HCT116 (cell line): ENCODE measurements around the gene ZNF202. TPM values are rescaled to one million over a fixed set of nuclear protein-coding genes. Genes with fewer than 3 reads are reported as not detected.
A peak's percentile ranks its signal among the peaks of the same experiment; 100 is the strongest.

Experiments used
- ATAC-seq: fragments of 200-7000 bp; cut with Tn5 transposase; 2 replicates; pipeline ENCODE4 v1.9.1; 2020; ENCODE audit warnings: mild to moderate bottlenecking, moderate library complexity
- BruUV-seq: library from RNA; stranded (reverse); fragments of 400-500 nt; replicated peaks from 2 replicates; lab custom pipeline; 2021; lab: Mats Ljungman, UMichigan
- CTCF ChIA-PET: fragments of 300-600 bp; sonication (Branson Sonifier 250); formaldehyde crosslinking; loops from one replicate; lab custom pipeline; 2021; ENCODE audit warnings: antibody characterized with exemption; lab: Charles Lee
- POLR2A ChIA-PET: fragments of 300-600, 350-600 bp; sonication (Branson Sonifier 250); formaldehyde crosslinking; loops from one replicate; lab custom pipeline; 2021; ENCODE audit warnings: antibody characterized with exemption; lab: Charles Lee
- RAD21 ChIA-PET, 2 experiments: fragments of 300-600 bp; sonication (Branson Sonifier 250); formaldehyde crosslinking; loops; one replicate each; lab custom pipeline; 2023; ENCODE audit warnings: low total read pairs in 2 of 2; ENCODE audit not compliant: uncharacterized antibody in 2 of 2, unreplicated experiment in 2 of 2, low non-redundant PET in 1 of 2; lab: Charles Lee
- DNase-seq: peaks from one replicate; pipeline ENCODE4 v3.0.0-alpha.2; 2010; ENCODE audit warnings: low read depth, low spot score
- H2AFZ ChIP-seq: fragments of 200-600 bp; shearing (Covaris generic), sonication (generic); 2 replicates; pipeline ENCODE4 v1.6.1; 2017; ENCODE audit warnings: low read depth, mixed run types, mixed read lengths, antibody characterized with exemption, low read length; ENCODE audit not compliant: poor library complexity, severe bottlenecking
- H3K27ac ChIP-seq: 2 replicates; pipeline ENCODE4 v1.5.1; 2012; ENCODE audit warnings: low read depth, low read length
- H3K27me3 ChIP-seq: fragments of 200-600 bp; sonication (generic); 2 replicates; pipeline ENCODE4 v1.6.1; 2016; ENCODE audit warnings: mixed run types, low read length, mixed read lengths; ENCODE audit not compliant: insufficient read depth
- H3K36me3 ChIP-seq, 2 experiments: fragments of 200-500 bp in 1 of 2; fragments of 200-600 bp in 1 of 2; sonication (Bioruptor generic) in 1 of 2; sonication (generic) in 1 of 2; 2 replicates each; pipeline versions ENCODE4 v1.5.1 to v1.6.1; 2014 to 2016; ENCODE audit warnings: low read length in 2 of 2, inconsistent platforms in 1 of 2, mixed read lengths in 1 of 2, mixed run types in 1 of 2; ENCODE audit not compliant: insufficient read depth in 2 of 2, control insufficient read depth in 1 of 2
- H3K4me1 ChIP-seq, 2 experiments: fragments of 200-600 bp in 1 of 2; sonication (generic) in 1 of 2; 2 replicates each; pipeline versions ENCODE4 v1.5.1 to v1.6.1; 2012 to 2017; ENCODE audit warnings: low read length in 2 of 2, inconsistent platforms in 1 of 2, mild to moderate bottlenecking in 1 of 2, mixed read lengths in 1 of 2, mixed run types in 1 of 2, moderate library complexity in 1 of 2; ENCODE audit not compliant: insufficient read depth in 2 of 2, control insufficient read depth in 1 of 2
- H3K4me2 ChIP-seq: fragments of 200-600 bp; sonication (generic); 2 replicates; pipeline ENCODE4 v1.6.1; 2017; ENCODE audit warnings: mixed run types, low read length, mixed read lengths
- H3K4me3 ChIP-seq, 2 experiments: fragments of 200-600 bp in 1 of 2; sonication (generic) in 1 of 2; replicated peaks in 1 of 2; 2 replicates each; pipeline ENCODE4 v1.5.1; 2011 to 2016; ENCODE audit warnings: low read length in 2 of 2, control low read depth in 1 of 2, low read depth in 1 of 2, mild to moderate bottlenecking in 1 of 2, mixed read lengths in 1 of 2, mixed run types in 1 of 2
- H3K79me2 ChIP-seq: fragments of 200-600 bp; sonication (generic); 2 replicates; pipeline ENCODE4 v1.6.1; 2017; ENCODE audit warnings: mild to moderate bottlenecking, mixed run types, low read length, moderate library complexity, mixed read lengths; ENCODE audit not compliant: insufficient read depth
- H3K9ac ChIP-seq: fragments of 200-600 bp; sonication (generic); 2 replicates; pipeline ENCODE4 v1.6.1; 2016; ENCODE audit warnings: low read length, mixed read lengths
- H3K9me2 ChIP-seq: fragments of 200-600 bp; sonication (generic), shearing (Covaris generic); 2 replicates; pipeline ENCODE4 v1.6.1; 2017; ENCODE audit warnings: mixed run types, mild to moderate bottlenecking, moderate library complexity; ENCODE audit not compliant: insufficient read depth
- H3K9me3 ChIP-seq, 2 experiments: fragments of 200-500 bp in 1 of 2; fragments of 200-600 bp in 1 of 2; sonication (Bioruptor generic) in 1 of 2; sonication (generic) in 1 of 2; 2 replicates each; pipeline ENCODE4 v1.6.1; 2014 to 2017; ENCODE audit warnings: low read length in 2 of 2, mixed read lengths in 2 of 2, inconsistent platforms in 1 of 2, low read depth in 1 of 2, mild to moderate bottlenecking in 1 of 2, mixed run types in 1 of 2, moderate library complexity in 1 of 2; ENCODE audit not compliant: control insufficient read depth in 1 of 2, insufficient read depth in 1 of 2
- H4K20me1 ChIP-seq: fragments of 200-600 bp; sonication (generic), shearing (Covaris generic); 2 replicates; pipeline ENCODE4 v1.6.1; 2017; ENCODE audit warnings: mixed run types, mild to moderate bottlenecking, moderate library complexity; ENCODE audit not compliant: insufficient read depth
- CBX3 ChIP-seq: IDR thresholded peaks from 2 replicates; pipeline ENCODE4 v1.6.1; 2012; ENCODE audit warnings: low read depth
- CEBPB ChIP-seq: IDR thresholded peaks from 2 replicates; pipeline ENCODE4 v1.6.1; 2012; ENCODE audit warnings: low read depth
- EZH2phosphoT487 ChIP-seq: fragments of 200-600 bp; IDR thresholded peaks from 2 replicates; pipeline ENCODE4 v1.6.1; 2018; ENCODE audit warnings: antibody characterized with exemption, borderline replicate concordance
- FOSL1 ChIP-seq: IDR thresholded peaks from 2 replicates; pipeline ENCODE4 v1.6.1; 2012; ENCODE audit warnings: low read depth
- JUND ChIP-seq: IDR thresholded peaks from 2 replicates; pipeline ENCODE4 v1.6.1; 2012
- MAX ChIP-seq: IDR thresholded peaks from 2 replicates; pipeline ENCODE4 v1.6.1; 2012
- POLR2A ChIP-seq: IDR thresholded peaks from 2 replicates; pipeline ENCODE4 v1.7.0; 2011; ENCODE audit warnings: borderline replicate concordance; ENCODE audit not compliant: insufficient read depth, insufficient read length; ENCODE audit errors: extremely low read depth
- RAD21 ChIP-seq: IDR thresholded peaks from 2 replicates; pipeline ENCODE4 v1.6.1; 2012; ENCODE audit warnings: low read depth, mild to moderate bottlenecking
- REST ChIP-seq: IDR thresholded peaks from 2 replicates; pipeline ENCODE4 v1.6.1; 2012; ENCODE audit warnings: low read depth
- TCF7L2 ChIP-seq: IDR thresholded peaks from 2 replicates; pipeline ENCODE4 v1.7.0; 2011; ENCODE audit warnings: borderline replicate concordance, inconsistent platforms; ENCODE audit not compliant: insufficient read depth, insufficient read length; ENCODE audit errors: extremely low read depth
- YY1 ChIP-seq: IDR thresholded peaks from 2 replicates; pipeline ENCODE4 v1.6.1; 2011; ENCODE audit warnings: low read length, low read depth, moderate library complexity, mild to moderate bottlenecking; ENCODE audit not compliant: insufficient replicate concordance; ENCODE audit errors: extremely low read depth
- ZFX ChIP-seq: fragments of 450-650 bp; IDR thresholded peaks from 2 replicates; pipeline ENCODE4 v1.6.1; 2017
- ZNF274 ChIP-seq: fragments of 200-500 bp; sonication (Bioruptor generic); IDR thresholded peaks from 2 replicates; pipeline ENCODE4 v1.6.1; 2014; ENCODE audit warnings: mild to moderate bottlenecking, low read depth, low read length, inconsistent platforms
- intact Hi-C: fragments of 100-400 bp; cut with micrococcal nuclease; formaldehyde crosslinking; loops from 2 replicates; pipeline ENCODE4 v1.10.0; 2022
- total RNA-seq: library from RNA; stranded (reverse); gene quantifications from one replicate; pipeline ENCODE4 v1.2.1, GENCODE V29; 2021; ENCODE audit not compliant: unreplicated experiment
- TF ChIP-seq, protein P1 (sequence below): IDR thresholded peaks from 2 replicates; pipeline ENCODE4 v1.6.1; 2011; ENCODE audit warnings: mild to moderate bottlenecking, low read length, moderate library complexity; ENCODE audit not compliant: insufficient replicate concordance; ENCODE audit errors: extremely low read depth
- TF ChIP-seq, protein P2 (sequence below): IDR thresholded peaks from 2 replicates; pipeline ENCODE4 v1.6.1; 2012

Gene ZNF202
- total RNA-seq, 1 experiment from 2014 or later, result 16.9 TPM

- ChIA-PET POLR2A (no interaction called here), CTCF (no interaction called here), RAD21 (no interaction called here)
- Histone ChIP-seq H3K27ac (no peak overlapping the region), H3K9ac (peak overlapping the region; percentile 76), H3K4me2 (peak overlapping the region; percentile 84), H4K20me1 (no peaks in the 10 kb centered on the region), H3K27me3 (peaks cover 10% of the 10 kb centered on the region), H3K9me2 (no peaks in the 10 kb centered on the region), H3K4me3 (peak overlapping the region; percentile 73 to 96), H3K79me2 (peaks cover 43% of the 10 kb centered on the region), H3K4me1 (peaks cover 3 to 15% of the 10 kb centered on the region in 2 experiments; a peak in 3 of 4 replicates), H3K9me3 (no peaks in the 10 kb centered on the region), H3K36me3 (peaks cover 5 to 18% of the 10 kb centered on the region in 2 experiments; a peak in 3 of 4 replicates), H2AFZ (peak overlapping the region; percentile 100)
- BruUV-seq, result TSS peak; percentile 70
- TF ChIP-seq CEBPB (no peak), EZH2phosphoT487 (no peak), POLR2A (no peak), YY1 (no peak), MAX (no peak), CBX3 (no peak), TCF7L2 (no peak), REST (no peak), ZNF274 (no peak), RAD21 (no peak), JUND (no peak), ZFX (no peak), FOSL1 (no peak)
- TF ChIP-seq, protein P1, sequence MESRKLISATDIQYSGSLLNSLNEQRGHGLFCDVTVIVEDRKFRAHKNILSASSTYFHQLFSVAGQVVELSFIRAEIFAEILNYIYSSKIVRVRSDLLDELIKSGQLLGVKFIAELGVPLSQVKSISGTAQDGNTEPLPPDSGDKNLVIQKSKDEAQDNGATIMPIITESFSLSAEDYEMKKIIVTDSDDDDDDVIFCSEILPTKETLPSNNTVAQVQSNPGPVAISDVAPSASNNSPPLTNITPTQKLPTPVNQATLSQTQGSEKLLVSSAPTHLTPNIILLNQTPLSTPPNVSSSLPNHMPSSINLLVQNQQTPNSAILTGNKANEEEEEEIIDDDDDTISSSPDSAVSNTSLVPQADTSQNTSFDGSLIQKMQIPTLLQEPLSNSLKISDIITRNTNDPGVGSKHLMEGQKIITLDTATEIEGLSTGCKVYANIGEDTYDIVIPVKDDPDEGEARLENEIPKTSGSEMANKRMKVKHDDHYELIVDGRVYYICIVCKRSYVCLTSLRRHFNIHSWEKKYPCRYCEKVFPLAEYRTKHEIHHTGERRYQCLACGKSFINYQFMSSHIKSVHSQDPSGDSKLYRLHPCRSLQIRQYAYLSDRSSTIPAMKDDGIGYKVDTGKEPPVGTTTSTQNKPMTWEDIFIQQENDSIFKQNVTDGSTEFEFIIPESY, result no peak
- TF ChIP-seq, protein P2, sequence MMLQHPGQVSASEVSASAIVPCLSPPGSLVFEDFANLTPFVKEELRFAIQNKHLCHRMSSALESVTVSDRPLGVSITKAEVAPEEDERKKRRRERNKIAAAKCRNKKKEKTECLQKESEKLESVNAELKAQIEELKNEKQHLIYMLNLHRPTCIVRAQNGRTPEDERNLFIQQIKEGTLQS, result no peak
- no peak for ATAC-seq
- intact Hi-C loops, result no loop called here
- no peak for DNase-seq
These were observed 717 bp upstream of the ZNF202 start for GRCh38 chr11:123742031-123742723.
